ENCODE results near the gene MAPKAP1. TPM values are rescaled to one million over a fixed set of nuclear protein-coding genes. Genes with fewer than 3 reads are reported as not detected.
A peak's percentile ranks its signal among the peaks of the same experiment; 100 is the strongest.

Gene MAPKAP1
- total RNA-seq, 1 experiment from 2014 or later, result 107 TPM

- no peak for DNase-seq (ENCODE audit: low read depth)
Observed at GRCh38 chr9:125485471-125486151, 221.4 kb downstream of the MAPKAP1 start.

DNA sequence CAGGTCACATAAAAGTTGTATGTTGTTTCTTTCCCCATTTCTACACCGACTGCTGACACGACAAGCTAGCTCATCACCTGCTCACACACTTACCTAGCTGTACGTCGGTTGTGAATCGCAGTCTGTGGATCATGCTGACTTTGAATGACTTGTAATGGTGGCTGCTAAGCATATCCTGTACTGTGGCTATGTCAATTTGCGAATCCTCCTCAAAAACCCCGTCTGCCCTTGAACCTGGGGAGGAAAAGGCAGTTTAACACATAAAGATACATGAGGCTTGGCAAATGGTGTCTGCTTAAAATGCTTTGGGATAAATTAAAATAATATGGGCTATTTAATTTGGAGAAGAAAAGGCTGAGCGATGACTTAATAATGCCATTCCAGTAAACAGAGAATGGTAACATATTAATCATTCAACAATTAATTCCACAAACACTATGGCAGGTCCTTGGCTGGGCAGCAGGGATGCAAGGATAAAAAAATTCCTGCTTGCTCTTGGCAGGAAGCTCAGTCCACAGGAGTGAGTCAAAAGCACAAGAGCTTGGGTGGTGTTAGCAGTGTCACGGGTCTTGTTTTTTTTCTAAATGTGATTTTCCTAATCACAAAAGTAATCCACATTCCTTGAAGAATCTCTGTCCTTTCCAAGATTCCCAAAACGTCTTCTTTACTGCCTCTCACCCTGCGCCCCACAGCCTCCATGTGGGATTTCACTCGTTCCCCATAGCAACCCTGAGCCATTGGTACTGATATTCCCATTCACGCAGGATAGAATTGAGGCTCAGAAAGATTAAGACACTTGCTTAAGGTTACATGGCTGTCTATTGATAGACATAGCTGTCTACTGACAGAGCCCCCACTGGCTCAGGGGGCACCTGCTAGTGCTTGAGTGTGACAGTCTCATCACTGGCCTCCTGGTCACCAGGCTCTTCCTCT is 222.4 kb downstream of the MAPKAP1 start:
- peak; percentile 87 for DNase-seq (ENCODE audit: low read depth)

DNA sequence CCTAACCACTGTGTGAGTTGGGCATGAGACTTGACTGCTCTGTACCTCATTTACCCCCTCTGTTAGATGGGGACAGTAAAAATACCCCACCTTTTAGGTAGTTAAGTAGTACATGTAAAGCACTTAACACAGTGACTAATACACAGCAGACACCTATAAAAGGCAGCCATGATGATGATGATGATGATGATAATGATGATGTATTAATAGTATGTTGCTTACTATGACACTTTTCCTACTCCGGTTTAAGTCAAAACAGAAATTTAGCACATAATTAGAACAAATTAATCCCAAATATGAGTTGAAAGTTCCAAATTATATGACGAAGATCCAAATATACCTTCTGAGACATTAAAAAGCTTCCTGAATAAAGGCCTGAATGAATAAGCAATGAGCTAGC is 223.3 kb downstream of the MAPKAP1 start:
- DNase-seq (ENCODE audit: low read depth), result no peak

GRCh38 chr9:125479846-125480615 is 227.0 kb downstream of the MAPKAP1 start:
- no peak for DNase-seq (ENCODE audit: low read depth)

DNA sequence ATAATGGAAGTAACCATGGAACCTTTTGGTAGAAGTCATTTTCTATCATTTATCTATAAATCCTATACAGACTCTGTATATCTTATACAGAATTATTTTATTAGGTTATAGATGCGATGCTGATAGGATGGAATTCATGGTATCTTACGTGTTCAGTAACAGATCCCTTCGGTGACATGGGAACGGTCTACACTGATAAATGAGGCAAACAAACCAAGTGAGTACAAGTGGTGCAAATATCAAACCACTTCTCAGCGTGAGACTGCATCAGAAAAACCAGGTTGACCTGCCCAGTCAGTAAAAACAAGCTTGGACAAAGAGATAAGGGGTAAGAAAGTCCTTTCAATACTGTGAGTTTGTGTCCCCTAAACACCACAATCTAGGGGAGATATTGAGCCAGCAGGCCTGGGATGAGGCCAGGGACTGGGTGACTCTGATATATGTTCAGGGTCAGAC is 229.9 kb downstream of the MAPKAP1 start:
- no peak for DNase-seq (ENCODE audit: low read depth)

DNA sequence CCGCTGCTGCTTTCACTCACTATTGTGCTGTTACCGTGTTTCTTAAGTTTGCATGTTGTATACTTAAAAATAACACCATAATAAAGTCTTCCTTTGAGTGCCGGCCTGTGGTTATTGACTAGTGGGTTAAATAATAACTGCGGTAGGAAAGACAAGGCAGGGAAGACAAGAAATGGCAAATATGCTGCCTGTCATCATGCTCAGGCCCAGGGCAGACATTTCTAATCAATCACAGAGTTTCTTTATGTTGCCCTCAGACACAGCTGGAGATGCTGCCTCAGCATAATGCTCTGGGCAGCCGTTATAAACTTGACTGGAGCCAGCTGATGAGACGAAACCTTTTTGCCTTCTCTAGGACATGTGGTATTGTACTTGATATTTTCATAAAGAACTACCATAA is 230.4 kb downstream of the MAPKAP1 start:
- DNase-seq (ENCODE audit: low read depth), result no peak

GRCh38 chr9:125475385-125475784 is 231.6 kb downstream of the MAPKAP1 start:
- DNase-seq (ENCODE audit: low read depth), result no peak

DNA sequence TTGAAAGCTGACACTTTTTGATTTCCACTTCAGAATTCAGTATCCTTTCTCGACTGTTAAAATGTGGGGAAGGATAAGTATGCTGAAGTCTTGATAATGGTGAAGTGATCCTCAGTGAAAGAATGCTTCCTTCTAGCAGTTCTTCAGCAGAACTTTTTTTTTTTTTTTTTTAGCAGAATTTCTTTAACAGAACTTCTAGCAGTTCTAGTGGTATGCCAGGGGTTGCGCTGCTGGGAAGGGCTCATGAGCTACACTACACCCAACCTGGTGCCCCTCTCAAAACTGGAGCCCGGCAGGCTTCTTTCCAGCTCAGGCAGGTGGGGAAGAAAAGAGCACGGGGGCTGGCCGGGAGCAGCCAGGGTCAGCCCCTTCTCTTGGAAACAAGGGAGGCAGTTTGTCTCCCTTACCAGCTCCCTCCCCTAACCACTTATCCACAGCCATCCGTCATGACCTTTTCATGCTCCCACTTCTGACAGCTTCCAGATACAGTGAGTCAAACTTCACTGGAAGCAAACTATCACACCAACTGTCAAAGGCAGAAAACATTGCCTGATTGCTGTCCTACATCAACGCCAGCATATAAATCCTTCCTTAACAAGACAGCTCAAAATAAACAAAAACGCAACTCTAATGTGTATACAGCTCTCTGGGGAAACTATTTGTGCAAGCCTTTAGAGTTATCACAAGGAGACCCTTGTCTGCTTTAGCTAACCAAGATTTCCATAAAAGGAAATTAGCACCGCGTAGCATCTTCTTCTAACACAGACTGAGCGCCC is 233.9 kb downstream of the MAPKAP1 start:
- peak; percentile 93 for DNase-seq (ENCODE audit: low read depth)

- no peak for DNase-seq (ENCODE audit: low read depth)
Observed at GRCh38 chr9:125472562-125472925, 234.5 kb downstream of the MAPKAP1 start.

- no peak for DNase-seq (ENCODE audit: low read depth)
Observed at GRCh38 chr9:125470767-125471580, 236.0 kb downstream of the MAPKAP1 start.

GRCh38 chr9:125470189-125470588 is 236.8 kb downstream of the MAPKAP1 start:
- no peak for DNase-seq (ENCODE audit: low read depth)

DNA sequence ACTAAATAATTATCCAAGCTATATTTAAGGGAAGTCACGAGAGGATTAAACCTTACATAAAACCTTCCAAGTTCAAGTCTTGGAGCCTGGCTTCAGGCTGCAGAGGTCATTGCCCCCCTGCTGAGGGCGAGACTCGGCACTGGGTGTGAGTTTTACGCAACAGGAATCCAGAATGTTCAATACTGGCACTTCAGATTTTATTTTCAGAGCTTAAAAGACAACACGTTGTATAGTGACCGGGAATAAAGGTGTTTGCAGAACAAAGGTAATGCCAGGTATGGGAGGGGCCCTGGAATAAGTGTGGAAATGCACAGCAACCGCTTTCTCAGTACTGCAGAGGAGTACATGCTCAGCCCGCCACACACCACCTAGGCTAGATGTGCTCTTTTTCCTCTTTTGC is 238.4 kb downstream of the MAPKAP1 start:
- DNase-seq (ENCODE audit: low read depth), result no peak

DNA sequence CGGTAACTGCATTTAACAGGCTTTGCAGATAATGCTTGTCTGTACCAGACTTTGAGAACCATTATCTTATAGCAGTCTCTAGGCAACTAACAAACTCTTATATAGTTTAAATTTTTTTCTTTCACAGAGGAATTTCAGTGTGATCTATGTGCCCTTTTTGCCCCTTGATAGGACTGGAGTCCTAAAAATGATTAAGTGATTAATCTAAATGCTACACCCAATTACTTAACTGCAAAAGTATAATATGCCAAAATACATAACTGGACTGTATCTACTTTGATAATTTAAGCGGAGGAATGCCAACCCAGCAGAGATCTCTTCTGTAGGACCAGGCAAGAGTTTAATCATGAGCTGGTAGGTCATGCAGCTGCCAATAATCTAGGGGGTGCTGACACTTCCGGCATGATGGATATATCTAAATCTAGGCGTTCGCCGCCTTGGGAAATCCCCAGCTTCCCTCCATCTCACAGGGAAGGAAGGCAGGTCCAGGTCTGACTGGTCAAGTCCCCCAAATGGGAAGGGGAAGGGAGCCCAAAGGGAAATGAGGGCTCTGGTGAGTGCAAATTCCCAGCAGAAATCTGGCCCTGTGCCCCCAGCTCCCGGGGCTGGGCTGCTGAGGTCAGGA is 239.8 kb downstream of the MAPKAP1 start:
- no peak for DNase-seq (ENCODE audit: low read depth)

GRCh38 chr9:125466411-125466810 is 240.6 kb downstream of the MAPKAP1 start:
- no peak for DNase-seq (ENCODE audit: low read depth)

DNA sequence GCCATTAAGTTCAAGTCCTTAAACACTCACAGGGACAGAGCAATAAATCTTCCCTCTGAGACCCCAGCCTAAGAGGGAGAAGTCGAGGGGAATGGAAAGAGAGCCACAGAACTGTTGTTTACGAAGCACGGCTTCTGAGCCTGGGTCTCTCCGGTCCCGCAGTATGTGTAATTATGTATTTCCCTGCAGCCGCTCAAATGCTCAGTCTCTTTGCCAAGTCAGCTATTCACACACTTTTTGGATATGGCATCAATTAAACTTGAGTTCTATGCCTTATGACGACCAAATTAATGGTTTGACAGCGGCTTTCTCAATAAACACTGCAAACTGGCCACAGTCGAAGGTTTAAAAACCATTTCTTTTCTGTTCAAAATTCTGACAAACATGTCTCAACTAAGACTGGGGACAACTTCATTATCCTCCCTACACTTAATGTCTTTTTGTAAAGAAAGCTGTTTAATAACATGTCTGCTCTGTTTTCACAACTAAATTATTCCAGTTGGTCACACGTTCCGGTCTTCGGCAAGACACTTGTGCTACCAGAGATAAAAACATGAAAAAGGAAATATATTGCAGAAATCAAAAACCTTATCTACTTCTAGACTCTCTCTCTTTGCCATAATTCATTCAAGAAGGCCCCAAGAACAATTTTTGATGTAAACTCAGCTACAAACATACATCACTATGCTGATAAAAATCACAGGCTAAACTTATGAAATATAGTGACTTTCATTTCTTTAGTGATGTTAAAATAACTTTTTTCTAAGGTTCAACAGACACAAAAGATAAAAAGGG is 242.2 kb downstream of the MAPKAP1 start:
- DNase-seq (ENCODE audit: low read depth), result no peak

GRCh38 chr9:125463926-125464325 is 243.1 kb downstream of the MAPKAP1 start:
- no peak for DNase-seq (ENCODE audit: low read depth)

GRCh38 chr9:125462861-125463291 is 244.1 kb downstream of the MAPKAP1 start:
- DNase-seq (ENCODE audit: low read depth), result peak; percentile 12

- DNase-seq (ENCODE audit: low read depth), result no peak
Observed at GRCh38 chr9:125461636-125462190, 245.3 kb downstream of the MAPKAP1 start.

Data from M059J (cell line).